Muscle layer of colon (tissue), 2 donors: Measurements from ENCODE around the gene LRIG3.
"Not testable (repeated sequence)": the region's sequence is repeated elsewhere in the genome, so short reads cannot be mapped to it uniquely, and the experiment has no call there.

Experiments
- H3K27ac ChIP-seq: one replicate; pipeline ENCODE4 v1.7.0; 2013; ENCODE audit warnings: low read depth, mild to moderate bottlenecking, low read length, moderate library complexity
- H3K27me3 ChIP-seq, 2 donors: one replicate each; pipeline ENCODE4 v1.7.0; 2013; ENCODE audit warnings: low read length in 2 of 2, mild to moderate bottlenecking in 2 of 2; ENCODE audit not compliant: insufficient read depth in 2 of 2, control insufficient read depth in 1 of 2
- H3K36me3 ChIP-seq: one replicate; pipeline ENCODE4 v1.7.0; 2013; ENCODE audit warnings: mild to moderate bottlenecking, low read length; ENCODE audit not compliant: insufficient read depth
- H3K4me1 ChIP-seq: one replicate; pipeline ENCODE4 v1.7.0; 2013; ENCODE audit warnings: mild to moderate bottlenecking, low read length; ENCODE audit not compliant: insufficient read depth
- H3K4me3 ChIP-seq, 2 donors: one replicate each; pipeline ENCODE4 v1.7.0; 2013; ENCODE audit warnings: low read length in 2 of 2, low read depth in 1 of 2, mild to moderate bottlenecking in 1 of 2, moderate library complexity in 1 of 2
- H3K9ac ChIP-seq: one replicate; pipeline ENCODE4 v1.7.0; 2013; ENCODE audit warnings: low read length
- H3K9me3 ChIP-seq: one replicate; pipeline ENCODE4 v1.7.0; 2013; ENCODE audit warnings: mild to moderate bottlenecking, low read length
- donor health status: abdominal sarcoma.
- donor health status: Adenocarcinoma of cecum.

LRIG3 gene

DNA sequence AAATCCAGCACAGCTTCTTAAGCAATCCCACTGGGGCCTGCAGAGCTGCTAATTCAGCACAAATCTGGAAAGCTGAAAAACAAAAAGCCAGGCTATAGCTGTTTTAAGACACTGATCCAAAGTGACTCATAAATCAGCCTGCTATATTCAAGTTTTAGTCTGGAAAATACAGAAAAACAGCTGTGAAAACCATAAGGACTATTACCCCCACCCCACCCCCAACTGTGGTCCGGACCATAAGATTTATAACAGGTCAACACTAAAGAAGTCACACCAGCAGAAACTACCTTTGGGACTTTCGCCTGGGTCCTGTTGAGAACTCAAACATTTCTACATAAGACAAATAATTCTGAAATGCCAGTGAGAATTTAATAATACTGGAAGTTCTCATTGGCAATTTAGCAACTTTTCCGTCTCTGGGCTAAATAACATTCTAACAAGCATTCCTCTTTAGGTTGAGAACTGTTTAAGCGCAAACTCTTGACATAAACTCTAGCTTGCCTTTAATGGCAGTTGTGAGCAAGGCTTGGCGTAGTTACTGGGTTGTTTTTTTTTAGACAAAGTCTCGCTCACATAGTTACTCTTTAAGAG is 3.3 kb downstream of the LRIG3 start:
- Histone ChIP-seq H3K9ac (peak overlapping the region; percentile 1), H3K4me3 (peak overlapping the region; percentile 24 to 96), H3K27me3 (no peaks in the 10 kb centered on the region), H3K27ac (peak overlapping the region; percentile 52), H3K9me3 (no peaks in the 10 kb centered on the region), H3K4me1 (peaks cover 27% of the 10 kb centered on the region), H3K36me3 (peaks cover 10% of the 10 kb centered on the region)

DNA sequence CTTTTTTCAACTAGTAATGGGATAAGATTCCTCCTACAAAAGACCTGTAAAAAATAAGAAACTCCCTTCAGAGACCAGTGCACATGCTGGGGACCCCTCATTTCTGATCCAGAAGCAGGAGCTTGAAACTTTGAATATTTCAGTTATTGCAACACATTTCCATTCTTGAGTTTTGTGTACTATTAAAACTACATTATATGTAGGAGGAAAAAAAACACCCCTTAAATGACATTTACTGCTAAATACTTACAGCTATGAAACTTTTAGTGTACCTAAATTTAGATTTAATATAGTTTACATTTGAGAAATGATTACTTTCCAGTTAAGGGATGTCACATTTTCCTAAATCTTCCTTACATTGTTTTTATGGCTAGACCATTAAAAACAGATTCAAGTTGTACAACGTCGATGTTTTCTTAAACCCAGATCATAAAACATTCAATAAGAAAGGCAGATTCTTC is 4.1 kb downstream of the LRIG3 start:
- H3K9ac ChIP-seq, result no peak overlapping the region
- peaks cover 10% of the 10 kb centered on the region for H3K36me3 ChIP-seq
- peak overlapping the region in 1 of 2 donors; percentile 41 for H3K4me3 ChIP-seq
- no peaks in the 10 kb centered on the region for H3K27me3 ChIP-seq
- no peaks in the 10 kb centered on the region for H3K9me3 ChIP-seq
- peaks cover 27% of the 10 kb centered on the region for H3K4me1 ChIP-seq
- H3K27ac ChIP-seq, result peak overlapping the region; percentile 68

DNA sequence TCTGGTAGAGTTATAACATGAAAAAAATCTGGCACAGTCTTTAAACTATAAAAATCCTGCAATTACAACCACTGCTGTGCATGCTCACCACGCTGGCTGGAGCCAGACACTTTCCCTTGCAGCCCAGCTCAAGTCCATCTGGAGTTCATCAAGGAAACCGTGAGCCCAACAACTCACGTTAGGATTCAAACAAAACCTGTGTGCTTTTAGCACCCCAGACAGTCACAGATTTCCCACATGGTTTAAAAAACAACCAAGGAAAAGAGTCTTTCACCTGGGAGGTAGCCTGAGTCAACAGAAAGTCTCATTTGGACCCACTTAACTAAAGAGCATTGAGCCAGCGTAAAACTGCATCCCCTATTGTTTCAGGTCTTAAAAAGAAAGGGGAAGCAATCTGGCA is 4.7 kb downstream of the LRIG3 start:
- peak overlapping the region; percentile 68 for H3K27ac ChIP-seq
- H3K9ac ChIP-seq, result no peak overlapping the region
- peak overlapping the region in 1 of 2 donors; percentile 41 for H3K4me3 ChIP-seq
- peaks cover 27% of the 10 kb centered on the region for H3K4me1 ChIP-seq
- no peaks in the 10 kb centered on the region for H3K9me3 ChIP-seq
- H3K36me3 ChIP-seq, result peaks cover 10% of the 10 kb centered on the region
- no peaks in the 10 kb centered on the region for H3K27me3 ChIP-seq

DNA sequence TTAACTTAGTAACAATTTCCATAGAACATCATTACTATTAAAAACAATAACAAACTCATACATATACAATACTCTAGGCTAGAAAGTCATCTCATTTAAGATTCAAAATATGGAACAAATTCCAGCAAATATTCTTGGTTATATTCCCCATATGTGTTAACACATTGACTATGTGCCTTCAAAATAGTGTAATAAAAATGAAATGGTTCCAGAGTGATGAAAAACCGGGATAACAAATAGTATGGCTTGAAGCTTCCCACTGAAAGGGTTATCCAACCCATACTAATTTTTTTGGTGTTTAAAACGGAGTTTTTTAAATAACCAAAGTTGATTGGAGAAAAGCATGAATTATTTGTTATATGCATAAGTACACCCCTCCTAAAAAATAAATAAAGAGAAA is 5.3 kb downstream of the LRIG3 start:
- H3K4me3 ChIP-seq, result peak overlapping the region in 1 of 2 donors; percentile 41
- H3K9ac ChIP-seq, result no peak overlapping the region
- peaks cover 27% of the 10 kb centered on the region for H3K4me1 ChIP-seq
- H3K27ac ChIP-seq, result peak overlapping the region; percentile 68
- no peaks in the 10 kb centered on the region for H3K9me3 ChIP-seq
- H3K27me3 ChIP-seq, result no peaks in the 10 kb centered on the region
- peaks cover 10% of the 10 kb centered on the region for H3K36me3 ChIP-seq

DNA sequence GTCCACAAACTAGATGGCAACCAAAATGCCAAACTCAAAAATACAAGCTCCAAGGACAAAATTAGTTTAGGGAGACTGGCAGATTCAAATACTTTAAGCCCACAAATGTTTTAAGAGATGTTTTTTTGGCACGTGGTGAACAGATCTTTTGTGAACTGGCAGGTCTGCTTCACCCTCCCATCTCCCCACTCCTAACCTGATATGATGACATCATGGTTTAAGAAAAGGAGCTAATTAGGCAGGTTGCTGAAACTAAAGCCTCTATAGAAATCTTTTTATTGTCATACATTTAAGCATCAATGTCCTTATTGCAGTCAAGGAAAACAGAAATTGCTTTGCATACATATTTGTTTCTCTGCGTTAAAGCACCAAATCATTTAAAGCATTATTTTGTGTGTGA is 5.8 kb downstream of the LRIG3 start:
- Histone ChIP-seq H3K36me3 (peaks cover 10% of the 10 kb centered on the region), H3K27ac (no peak overlapping the region), H3K9me3 (no peaks in the 10 kb centered on the region), H3K27me3 (no peaks in the 10 kb centered on the region), H3K4me3 (no peak overlapping the region), H3K4me1 (peaks cover 31% of the 10 kb centered on the region), H3K9ac (no peak overlapping the region)

DNA sequence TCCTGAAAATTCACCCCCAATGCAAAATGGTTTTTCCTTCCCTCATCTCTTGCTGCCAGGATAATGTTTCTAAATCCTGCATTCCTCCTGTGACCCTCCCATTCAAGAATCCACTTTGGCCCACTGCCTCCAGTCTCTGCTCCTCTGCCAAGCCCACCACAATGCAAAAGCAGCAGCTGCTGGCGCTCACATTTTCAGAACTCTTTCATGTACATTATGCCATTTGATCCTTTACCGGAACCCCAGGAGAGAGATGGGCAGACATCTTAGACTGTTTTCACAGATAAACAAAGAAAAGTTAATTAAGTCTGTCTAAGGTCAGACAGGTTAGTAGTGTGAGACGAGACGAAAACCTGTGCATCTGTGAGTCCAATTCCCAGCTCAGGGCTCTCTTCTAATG is 12.9 kb downstream of the LRIG3 start:
- Histone ChIP-seq H3K36me3 (peaks cover 9% of the 10 kb centered on the region), H3K9ac (no peak overlapping the region), H3K9me3 (no peaks in the 10 kb centered on the region), H3K27ac (no peak overlapping the region), H3K4me1 (peaks cover 34% of the 10 kb centered on the region), H3K27me3 (no peaks in the 10 kb centered on the region), H3K4me3 (no peak overlapping the region)

DNA sequence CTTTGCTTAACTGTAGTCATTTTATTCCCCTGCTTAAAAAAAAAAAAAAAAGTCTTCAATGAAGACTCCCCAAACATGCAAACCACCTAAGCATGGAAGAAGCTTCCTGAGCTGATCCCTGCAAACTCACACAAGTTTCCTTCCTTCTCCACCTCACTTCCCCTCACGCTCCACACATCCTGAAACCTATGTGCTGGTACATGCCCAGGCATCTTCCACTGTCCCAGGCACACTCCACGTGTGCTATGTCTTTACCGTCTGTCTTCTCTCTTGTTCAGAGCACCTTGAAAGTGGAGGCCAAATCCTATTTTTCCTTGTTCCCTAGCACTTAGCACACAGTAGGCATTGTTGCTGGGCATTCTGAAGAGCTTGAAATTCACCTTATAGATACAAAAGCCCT is 13.4 kb downstream of the LRIG3 start:
- H3K27me3 ChIP-seq, result no peaks in the 10 kb centered on the region
- H3K4me1 ChIP-seq, result peaks cover 34% of the 10 kb centered on the region
- H3K9me3 ChIP-seq, result no peaks in the 10 kb centered on the region
- H3K4me3 ChIP-seq, result no peak overlapping the region
- no peak overlapping the region for H3K27ac ChIP-seq
- peaks cover 8% of the 10 kb centered on the region for H3K36me3 ChIP-seq
- no peak overlapping the region for H3K9ac ChIP-seq

DNA sequence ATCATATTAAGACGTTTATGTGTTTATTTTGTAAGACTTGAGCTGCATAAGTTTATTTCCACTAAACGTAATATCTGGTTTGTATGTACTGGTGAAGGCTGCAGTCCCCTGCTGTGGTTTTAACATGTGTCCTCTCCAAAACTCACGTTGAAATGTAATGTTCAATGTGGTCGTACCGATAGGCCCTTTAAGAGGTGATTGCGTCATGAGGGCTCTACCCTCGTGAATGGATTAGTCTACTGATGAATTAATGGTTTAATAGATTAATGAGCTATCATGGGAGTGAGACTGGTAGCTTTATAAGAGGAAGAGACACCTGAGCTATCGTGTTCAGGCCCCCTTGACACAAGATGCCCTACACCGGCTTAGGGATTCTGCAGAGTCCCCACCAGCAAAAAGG is 14.9 kb downstream of the LRIG3 start:
- H3K4me1 ChIP-seq, result peaks cover 34% of the 10 kb centered on the region
- peaks cover 8% of the 10 kb centered on the region for H3K36me3 ChIP-seq
- H3K4me3 ChIP-seq, result no peak overlapping the region
- H3K27ac ChIP-seq, result no peak overlapping the region
- H3K9me3 ChIP-seq, result no peaks in the 10 kb centered on the region
- no peaks in the 10 kb centered on the region for H3K27me3 ChIP-seq
- no peak overlapping the region for H3K9ac ChIP-seq

DNA sequence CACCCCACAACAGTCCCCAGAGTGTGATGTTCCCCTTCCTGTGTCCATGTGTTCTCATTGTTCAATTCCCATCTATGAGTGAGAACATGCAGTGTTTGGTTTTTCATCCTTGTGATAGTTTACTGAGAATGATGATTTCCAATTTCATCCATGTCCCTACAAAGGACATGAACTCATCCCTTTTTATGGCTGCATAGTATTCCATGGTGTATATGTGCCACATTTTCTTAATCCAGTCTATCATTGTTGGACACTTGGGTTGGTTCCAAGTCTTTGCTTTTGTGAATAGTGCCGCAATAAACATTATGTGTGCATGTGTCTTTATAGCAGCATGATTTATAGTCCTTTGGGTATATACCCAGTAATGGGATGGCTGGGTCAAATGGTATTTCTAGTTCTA is 17.6 kb downstream of the LRIG3 start:
- H3K9ac ChIP-seq, H3K27ac ChIP-seq, H3K27me3 ChIP-seq, H3K9me3 ChIP-seq, H3K36me3 ChIP-seq, H3K4me3 ChIP-seq: not testable (repeated sequence)
- H3K4me1 ChIP-seq, result peaks cover 21% of the 10 kb centered on the region

DNA sequence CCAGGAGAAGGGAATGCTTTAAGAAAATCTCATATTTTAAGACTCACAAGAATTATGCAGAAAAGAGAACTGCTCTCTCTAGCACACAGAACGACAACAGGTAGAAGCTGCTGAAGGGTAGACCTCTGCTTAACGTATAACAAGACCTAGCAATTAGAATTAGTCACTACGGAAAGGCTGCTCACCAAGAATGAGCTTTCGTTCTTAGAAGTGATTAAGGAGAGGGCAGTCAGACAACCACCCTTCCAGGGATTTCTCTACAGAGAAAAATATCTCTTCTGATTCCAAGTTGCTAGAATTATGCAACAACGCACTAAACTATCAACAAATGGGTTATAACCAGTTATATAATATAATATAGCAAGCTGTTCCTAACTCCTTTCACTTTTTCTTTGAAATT is 18.6 kb downstream of the LRIG3 start:
- Histone ChIP-seq H3K36me3 (no peaks in the 10 kb centered on the region), H3K27ac (no peak overlapping the region), H3K27me3 (no peaks in the 10 kb centered on the region), H3K4me3 (no peak overlapping the region), H3K9me3 (no peaks in the 10 kb centered on the region), H3K4me1 (peaks cover 25% of the 10 kb centered on the region), H3K9ac (no peak overlapping the region)

DNA sequence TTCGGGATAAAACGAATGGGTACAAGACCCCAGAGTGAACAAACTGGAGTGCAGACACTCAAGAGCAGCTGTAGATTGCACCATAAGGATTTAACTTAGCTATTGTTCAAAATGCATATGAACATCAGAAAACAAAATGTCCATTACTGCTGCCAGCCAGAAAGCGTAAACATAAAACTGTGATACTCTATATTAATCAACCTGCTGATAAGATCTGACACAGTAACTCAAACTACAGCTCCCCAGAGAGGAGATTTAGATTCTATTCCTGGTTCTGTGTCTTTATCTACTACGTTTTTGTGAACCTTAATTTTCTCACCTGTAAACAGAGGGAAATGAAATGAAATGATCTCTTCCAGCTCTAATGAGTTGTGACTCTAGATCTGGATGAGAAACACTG is 22.3 kb downstream of the LRIG3 start:
- H3K36me3 ChIP-seq, result no peaks in the 10 kb centered on the region
- H3K27me3 ChIP-seq, result no peaks in the 10 kb centered on the region
- H3K4me3 ChIP-seq, result no peak overlapping the region
- no peaks in the 10 kb centered on the region for H3K9me3 ChIP-seq
- peaks cover 39% of the 10 kb centered on the region for H3K4me1 ChIP-seq
- no peak overlapping the region for H3K9ac ChIP-seq
- H3K27ac ChIP-seq, result no peak overlapping the region

DNA sequence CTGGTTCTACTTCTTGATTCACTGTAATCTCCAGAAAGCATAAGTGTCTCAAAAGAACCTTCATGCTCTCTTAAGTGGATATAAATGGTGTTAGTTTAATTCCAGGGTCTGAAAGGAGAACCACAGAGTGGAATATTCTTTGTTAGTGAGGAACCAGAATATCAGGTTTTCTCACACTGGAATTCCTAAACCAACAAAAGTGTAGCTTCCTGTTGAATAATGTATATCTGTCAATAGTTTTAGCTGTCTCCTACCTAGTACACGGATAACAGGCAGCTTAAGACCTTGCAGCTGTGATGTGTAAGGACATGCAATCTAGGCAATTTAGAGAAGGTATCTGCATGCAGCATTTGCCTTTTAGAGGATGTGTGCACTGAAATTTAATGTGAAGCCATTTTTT is 24.0 kb downstream of the LRIG3 start:
- Histone ChIP-seq H3K36me3 (no peaks in the 10 kb centered on the region), H3K27me3 (no peaks in the 10 kb centered on the region), H3K9me3 (no peaks in the 10 kb centered on the region), H3K27ac (no peak overlapping the region), H3K4me1 (peaks cover 43% of the 10 kb centered on the region), H3K4me3 (no peak overlapping the region), H3K9ac (no peak overlapping the region)
